NB4 (cell line): ENCODE results near the gene PRIM1.
"Not testable (repeated sequence)": the region's sequence is repeated elsewhere in the genome, so short reads cannot be mapped to it uniquely, and the experiment has no call there.

ENCODE experiments used
- POLR2A ChIP-seq: IDR thresholded peaks from 2 replicates; pipeline ENCODE4 v1.6.1; 2011; ENCODE audit warnings: mild to moderate bottlenecking; ENCODE audit not compliant: insufficient read length; ENCODE audit errors: extremely low read depth
- TF ChIP-seq, protein P1 (sequence below): IDR thresholded peaks from one replicate; pipeline ENCODE4 v1.5.1; 2012; ENCODE audit warnings: low read depth, low read length

DNA sequence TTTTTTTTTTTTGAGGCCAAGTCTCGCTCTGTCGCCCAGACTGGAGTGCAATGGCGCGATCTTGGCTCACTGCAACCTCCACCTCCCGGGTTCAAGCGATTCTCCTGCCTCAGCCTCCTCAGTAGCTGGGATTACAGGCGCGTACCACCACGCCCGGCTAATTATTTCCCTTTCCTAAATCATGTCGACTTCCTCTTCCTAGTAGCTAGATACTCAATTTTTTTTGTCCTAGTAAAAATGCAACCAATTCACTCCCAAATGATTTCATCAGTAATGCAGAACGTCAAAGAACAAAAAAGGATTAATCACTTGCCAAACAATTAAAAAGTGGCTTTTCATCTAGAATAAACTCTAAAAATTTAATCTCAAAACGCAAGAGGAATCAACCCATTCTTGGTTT lies 1.5 kb downstream of the PRIM1 start:
- TF ChIP-seq, protein P1, sequence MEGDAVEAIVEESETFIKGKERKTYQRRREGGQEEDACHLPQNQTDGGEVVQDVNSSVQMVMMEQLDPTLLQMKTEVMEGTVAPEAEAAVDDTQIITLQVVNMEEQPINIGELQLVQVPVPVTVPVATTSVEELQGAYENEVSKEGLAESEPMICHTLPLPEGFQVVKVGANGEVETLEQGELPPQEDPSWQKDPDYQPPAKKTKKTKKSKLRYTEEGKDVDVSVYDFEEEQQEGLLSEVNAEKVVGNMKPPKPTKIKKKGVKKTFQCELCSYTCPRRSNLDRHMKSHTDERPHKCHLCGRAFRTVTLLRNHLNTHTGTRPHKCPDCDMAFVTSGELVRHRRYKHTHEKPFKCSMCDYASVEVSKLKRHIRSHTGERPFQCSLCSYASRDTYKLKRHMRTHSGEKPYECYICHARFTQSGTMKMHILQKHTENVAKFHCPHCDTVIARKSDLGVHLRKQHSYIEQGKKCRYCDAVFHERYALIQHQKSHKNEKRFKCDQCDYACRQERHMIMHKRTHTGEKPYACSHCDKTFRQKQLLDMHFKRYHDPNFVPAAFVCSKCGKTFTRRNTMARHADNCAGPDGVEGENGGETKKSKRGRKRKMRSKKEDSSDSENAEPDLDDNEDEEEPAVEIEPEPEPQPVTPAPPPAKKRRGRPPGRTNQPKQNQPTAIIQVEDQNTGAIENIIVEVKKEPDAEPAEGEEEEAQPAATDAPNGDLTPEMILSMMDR, result not testable (repeated sequence)
- TF ChIP-seq POLR2A, result not testable (repeated sequence)
